22Rv1 (cell line): ENCODE data around the gene WDR17.

Source experiments
- H3K27ac ChIP-seq: fragments of 450-650 bp; 2 replicates; pipeline ENCODE4 v1.5.1; 2017
- CTCF ChIP-seq: fragments of 450-650 bp; IDR thresholded peaks from 2 replicates; pipeline ENCODE4 v1.5.1; 2017; ENCODE audit warnings: mild to moderate bottlenecking
- ZFX ChIP-seq: fragments of 450-650 bp; IDR thresholded peaks from 2 replicates; pipeline ENCODE4 v1.6.1; 2017; ENCODE audit warnings: antibody characterized with exemption, borderline replicate concordance

The WDR17 gene

GRCh38 chr4:176229645-176230044, 164.0 kb downstream of the WDR17 start:
- no peak overlapping the region for H3K27ac ChIP-seq
- TF ChIP-seq ZFX = no peak
- TF ChIP-seq CTCF = no peak
